Measurements from ENCODE around the gene VPS26C.

DNA sequence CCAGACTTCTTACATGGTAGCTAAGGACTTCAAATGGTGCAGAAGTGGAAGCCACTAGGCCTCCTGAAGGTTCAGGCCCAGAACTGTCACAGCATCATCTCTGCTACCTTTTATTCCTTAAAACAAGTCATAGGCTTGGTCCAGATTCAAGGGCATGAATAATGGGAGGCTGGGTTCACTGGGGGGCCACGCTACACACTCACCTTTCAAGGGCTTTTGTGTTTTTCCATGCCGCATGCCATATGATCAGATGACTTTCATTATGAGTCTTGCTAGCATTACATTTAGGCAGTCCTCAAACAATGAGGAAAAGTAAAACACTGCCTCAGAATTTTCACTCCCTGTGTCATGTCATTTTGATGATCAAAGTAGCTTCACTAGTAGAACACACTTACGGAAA is 83.4 kb downstream of the VPS26C start:
- TF ChIP-seq GLIS3 (CRISPR knock-in tag; IDR thresholded peaks at IDR 0.05), result no peak
- TF ChIP-seq ARNTL (CRISPR knock-in tag; IDR thresholded peaks at IDR 0.05; ENCODE audit: borderline replicate concordance, low read depth), result no peak
